ENCODE measurements around the gene MRPL58.

MRPL58 gene

DNA sequence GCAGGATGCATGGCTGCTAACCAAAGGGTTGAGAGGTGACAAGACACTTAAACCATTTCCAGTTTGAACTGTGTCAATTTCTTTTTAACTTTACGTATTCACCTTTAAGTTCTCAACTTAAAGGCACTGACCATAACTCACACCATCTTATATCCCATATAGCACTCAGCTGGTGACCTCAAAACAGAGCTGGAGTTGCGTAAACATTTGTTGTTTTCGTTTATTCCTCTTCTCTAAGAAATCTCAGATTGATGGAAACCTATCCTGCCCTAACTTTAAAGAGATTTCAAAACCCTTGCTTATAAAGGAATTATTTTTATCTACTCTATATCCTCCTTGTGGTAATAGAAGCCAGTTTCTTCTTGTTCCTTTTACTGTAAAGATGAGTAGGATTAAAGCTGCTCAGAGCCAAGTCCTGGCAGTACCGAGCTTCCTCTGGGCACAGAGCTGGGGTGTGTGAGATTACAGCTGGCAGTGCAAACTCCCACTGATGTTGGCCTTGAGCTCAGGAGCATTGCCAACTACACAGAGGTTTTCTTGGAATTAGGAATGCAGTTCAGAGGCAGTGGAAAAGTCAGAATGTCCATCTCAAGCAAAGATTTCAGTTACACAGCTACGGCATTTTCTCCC, 35.9 kb downstream of the MRPL58 start:
- DNase-seq: no peak

DNA sequence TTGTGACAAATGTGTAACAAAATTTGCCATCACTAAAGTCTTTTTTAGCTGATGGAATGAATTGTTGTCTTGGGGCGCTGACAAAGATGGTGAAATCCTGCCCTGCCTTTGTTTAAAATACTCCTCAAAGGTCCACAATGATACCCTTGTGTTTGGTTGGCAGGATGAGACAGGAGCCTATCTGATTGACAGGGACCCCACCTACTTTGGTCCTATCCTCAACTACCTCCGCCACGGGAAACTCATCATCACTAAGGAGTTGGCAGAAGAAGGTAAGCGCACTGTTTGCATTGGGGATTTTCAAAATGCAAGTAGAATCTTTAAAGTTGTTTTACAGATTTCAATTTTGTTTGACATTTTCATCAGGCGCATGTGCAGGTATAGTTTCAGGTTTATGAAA, 36.6 kb downstream of the MRPL58 start:
- no peak for DNase-seq

DNA sequence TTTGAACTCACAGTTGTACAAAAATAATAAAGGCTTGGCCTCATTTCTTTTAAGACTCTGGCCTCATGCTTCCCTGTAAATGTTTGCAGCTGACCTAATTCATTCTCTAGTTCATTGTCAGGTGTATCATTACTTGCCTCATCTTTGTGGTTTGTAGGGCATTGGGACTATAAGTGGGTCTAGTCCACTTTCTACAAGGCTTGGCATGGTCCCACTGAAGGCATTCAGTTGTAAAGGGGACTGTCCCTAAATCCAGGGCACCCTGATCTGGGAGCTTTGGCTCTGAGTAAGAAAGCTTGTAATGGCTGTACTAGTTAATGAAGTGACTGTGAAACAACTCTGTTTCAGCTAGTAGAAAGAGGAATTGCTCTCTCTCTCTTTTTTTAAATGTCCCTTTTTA, 37.2 kb downstream of the MRPL58 start:
- DNase-seq: no peak

DNA sequence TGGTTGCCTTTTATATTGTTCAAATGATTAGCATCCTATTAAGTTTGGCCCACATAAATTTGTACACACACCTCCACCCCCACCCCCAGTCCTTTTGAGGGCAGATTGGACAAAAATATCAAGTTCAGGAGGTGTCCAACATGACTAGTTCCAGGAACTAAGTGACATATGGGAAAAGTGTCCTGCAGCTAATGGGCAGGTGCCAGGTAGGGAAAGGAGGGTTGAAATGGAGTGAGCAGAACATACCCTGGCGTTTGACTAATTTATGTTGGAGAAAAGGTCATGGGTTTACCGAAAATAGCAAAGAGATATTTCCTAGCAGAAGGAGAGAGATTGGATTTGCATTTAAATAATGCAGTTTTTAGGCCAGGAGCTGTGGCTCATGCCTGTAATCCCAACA, 39.5 kb downstream of the MRPL58 start:
- DNase-seq: no peak

DNA sequence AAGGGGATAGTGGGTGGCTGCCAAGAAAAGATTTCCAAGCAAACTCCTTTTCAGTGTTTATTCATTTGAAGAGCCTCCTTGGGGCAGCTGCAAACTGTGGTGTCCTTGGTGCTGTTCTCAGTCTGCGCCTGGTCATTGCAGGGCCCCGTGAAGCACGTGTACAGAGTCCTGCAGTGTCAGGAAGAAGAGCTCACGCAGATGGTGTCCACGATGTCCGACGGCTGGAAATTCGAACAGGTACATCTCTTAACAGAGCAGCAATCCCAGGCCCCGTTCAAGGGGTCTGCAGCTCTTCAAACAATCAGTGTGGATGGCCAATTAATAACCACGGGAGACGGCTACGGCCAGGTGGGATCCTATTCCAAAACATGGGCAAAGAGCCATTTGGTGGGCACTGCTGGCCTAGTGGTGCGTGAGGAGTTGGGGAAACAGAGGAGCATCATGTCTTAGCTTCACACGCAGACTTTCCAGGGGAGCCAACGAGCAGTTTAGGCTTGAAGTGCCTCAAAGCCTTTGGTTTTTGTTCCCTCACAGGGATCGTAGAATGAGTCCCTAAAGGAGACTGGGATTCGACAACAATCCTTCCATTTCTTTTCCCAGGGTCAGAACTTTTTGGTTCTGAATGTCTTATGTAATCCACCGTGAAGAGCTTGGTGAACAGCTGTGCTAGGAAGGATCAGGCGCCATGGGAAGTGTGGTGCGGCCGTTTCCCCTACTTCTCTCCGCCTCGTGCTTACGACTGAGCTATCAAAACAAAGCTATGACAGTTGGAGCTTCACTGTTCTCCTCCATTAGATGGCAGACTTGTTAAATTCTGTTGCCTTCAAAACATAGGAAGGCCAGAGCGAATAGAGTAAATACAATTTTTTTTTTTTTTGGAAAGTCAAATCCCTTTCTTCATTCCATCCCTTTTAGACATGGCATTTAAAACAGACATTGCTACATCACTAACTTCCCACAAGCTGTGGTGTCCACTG, 47.2 kb downstream of the MRPL58 start:
- no peak for DNase-seq

DNA sequence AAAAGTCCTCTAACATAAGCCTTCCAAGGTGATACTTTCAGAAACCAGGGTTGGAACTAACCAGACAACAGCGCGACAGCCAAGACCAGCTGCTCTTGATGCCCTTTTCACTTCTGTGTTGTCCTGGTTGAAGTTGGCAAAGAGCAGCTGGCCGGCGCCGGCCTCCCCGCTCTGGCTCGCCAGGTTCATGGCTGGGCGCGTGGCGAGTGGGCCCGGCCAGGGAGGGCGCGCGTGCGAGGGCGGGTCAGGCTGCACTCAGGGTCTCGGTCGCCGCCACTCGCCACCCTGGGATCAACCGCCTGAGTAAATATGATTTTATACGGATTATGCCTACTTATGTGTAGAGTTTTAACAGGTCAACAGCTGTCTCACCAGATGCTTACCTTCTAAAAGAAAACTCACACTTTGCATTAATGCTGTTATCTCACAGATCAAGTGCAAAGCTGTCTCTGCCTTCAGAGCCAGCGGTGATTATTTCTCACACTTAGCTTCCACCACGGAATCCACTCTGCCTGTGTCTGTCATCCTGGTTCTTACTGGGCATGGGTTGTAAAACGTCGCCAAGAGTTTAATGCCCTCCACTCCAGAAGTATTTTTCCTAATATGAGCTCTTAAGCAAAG, 48.1 kb downstream of the MRPL58 start:
- no peak for DNase-seq

DNA sequence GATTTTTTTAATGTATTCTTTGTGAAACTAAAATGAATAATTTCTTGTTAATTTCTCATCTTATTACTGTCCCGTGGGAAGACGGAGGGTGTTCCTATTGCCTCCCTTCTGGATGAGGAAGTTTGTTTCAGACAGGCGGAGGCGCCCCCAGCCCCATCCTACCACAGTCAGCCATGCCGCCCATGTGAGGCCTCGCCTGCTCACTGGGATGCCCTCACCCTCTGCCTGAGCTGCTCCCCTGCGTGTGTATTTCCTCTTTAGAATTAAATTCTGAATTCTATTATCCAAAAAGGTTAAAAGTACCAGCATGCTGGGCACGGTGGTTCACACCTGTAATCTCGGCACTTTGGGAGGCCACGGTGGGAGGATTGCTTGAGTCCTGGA, 48.6 kb downstream of the MRPL58 start:
- no peak for DNase-seq

DNA sequence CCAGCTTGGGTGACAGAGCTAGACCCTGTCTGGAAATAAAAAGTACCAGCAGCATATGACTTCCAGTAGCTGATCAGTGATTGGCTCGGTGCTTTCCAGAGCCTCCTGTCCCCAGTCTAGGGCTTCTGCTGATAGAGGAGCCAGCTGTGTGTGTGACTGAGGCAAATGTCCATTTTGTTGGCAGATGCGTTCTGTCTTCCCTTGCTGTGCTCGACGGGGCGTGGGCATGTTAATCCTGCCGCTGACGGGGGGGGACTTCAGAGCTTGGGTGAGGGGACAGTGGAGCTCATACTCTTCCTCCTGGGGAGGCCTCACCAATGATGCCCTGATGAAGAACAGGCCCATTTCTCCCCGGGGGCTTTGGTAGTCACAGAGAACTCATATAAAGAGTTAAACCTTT, 49.1 kb downstream of the MRPL58 start:
- no peak for DNase-seq

DNA sequence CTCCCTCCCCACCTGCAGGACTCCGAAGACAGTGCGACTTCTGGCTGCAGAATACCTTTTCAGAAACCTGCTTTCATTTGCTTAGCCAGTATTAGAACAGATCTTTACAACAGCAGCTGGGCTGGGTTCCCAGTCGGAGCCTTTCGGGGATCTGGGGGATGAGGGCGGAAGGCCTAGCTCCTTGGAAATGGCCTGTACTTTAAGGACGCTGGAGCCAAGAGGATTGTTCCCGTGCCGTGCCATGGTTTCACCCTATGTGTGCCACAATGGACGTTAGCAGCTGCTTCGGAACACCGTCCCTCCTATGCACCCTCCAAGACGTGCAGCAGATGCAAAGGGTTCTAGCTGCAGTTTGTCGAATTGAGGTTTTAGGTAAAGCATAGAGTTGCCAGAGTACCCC, 50.7 kb downstream of the MRPL58 start:
- DNase-seq: no peak

DNA sequence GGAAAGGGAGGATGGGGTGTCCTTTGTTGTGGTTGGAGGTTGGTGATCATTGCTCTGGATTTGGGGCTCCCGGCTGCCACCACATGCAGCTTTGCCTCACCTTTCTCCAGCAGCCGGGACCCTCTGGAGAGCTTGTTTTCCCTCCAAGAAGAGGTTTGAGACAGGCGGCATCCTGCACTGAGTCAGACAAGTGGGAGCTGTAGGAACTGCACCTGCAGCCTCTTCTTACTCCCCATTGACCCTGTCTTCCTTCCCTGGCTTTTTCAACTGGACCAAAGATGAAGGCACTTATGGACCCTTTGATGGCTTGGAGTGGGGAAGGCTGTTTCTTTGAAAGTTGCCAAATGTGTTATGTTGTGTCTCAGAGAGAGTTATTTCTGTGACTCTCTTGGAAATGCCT, 51.2 kb downstream of the MRPL58 start:
- DNase-seq: no peak

DNA sequence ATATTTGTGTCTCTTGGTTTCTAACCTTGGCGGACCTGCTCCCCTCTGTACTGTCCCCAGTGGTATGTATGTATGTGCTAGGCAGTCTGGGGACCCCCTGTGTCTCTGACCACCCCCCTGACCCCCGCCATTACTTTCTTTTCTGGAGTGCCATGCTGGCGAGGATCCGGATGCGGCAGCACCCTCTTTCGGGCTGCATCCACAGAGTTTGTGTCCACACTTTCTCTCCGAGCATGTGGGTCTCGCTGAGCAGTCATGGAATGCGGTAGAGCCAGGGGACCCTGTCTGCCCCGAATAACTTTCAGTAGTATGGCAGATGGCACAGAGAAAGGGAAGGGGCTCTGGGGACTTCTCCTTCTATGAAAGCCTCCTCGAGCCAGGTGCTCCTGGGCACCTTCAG, 51.6 kb downstream of the MRPL58 start:
- no peak for DNase-seq

DNA sequence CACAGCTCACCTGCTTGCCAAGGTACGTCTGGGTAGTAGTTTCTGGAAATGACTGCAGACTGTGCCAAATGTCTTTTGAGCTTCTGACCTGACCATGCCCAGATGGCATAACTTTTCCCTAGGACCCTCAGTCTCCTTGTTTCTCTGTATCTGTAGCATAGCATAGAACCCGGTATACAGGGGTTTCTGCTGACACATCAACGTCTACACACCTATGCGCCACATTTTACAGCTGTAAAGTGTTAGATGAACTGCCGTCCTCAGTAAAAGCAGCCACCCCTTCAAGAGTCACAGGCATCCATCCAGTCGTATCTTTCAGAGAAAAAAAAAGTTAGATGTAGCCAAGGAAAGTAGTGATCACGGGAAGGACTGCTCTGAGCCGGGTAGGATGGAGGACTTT, 52.0 kb downstream of the MRPL58 start:
- no peak for DNase-seq

DNA sequence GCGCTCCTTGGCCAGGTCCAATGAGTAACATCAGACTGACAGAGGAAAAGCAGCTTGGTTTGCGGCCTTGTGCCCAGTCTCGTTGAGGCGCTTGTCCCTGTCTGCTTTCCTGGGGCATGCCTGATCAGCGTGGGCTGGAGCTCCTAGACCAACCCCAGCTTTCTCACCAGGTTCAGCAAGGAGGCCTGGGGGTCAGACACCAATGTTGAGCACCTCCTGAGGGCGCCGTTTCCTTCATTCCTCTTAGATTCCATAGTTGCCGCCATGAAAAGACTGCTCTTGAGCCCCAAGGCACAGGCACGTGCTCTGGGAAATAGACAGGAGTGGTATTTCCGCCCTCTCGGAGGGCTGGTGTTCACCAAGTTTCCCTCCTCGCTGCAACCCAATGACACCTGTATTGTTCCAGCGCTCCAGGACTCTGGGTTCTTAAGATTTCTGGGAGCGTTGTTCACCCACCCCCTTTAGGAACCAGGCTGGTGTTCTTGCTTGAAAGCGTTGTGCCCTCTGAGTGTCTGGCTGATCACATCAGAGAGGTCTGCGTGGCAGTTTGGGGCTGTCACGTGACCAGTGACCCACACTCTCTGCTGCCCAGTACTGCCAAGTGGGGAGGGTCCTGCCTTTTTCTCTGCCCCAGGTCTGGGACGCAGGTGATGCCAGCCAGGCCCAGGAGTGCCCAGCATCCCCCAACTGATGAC, 52.5 kb downstream of the MRPL58 start:
- DNase-seq: no peak

DNA sequence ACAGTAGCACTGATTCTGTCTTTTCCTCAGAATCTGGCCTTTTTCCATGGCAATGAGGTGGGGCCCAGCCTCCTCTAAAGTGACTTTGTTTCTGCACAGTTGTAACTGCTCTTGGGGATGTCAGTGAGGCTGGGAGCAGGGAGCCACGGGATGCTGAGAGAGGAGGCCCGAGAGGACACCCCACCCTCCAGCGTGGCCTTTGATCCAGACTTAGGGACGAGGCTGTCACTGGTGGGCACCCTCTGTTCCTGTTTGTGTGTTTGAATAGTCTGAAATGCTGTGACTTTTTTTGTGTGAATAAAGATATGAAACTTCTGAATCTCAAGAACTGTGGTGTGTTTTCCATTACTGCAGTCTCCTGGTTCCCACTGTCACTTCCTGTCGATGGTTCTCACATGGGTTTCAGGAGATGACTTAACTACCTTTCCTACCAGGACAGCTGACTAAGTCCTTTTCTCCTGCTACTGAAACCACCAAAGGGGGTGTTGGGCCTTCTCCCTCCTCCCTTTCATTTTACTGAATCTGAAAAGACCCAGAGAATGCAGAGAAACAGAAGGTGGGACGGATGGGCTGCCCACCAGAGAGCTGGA, 53.2 kb downstream of the MRPL58 start:
- no peak for DNase-seq

DNA sequence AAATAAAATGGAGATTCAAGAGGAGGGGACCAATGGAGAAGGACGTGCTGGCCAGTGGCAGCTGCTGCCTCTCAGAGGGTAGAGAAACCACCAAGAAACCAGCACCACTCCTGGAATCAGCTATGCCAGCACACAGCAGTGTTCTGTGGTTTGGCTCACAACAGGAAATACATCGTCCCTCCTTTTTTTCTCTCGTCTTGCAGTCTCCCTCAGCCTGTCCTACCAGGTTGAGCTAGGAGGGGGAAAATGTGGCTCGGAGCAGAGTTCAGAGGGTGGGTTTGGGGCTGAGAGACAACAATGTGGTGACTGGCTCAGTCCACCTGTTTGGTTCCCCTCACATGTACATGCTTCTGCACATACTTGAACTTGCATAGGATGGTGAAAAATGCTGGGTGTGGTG, 55.4 kb downstream of the MRPL58 start:
- DNase-seq: no peak

DNA sequence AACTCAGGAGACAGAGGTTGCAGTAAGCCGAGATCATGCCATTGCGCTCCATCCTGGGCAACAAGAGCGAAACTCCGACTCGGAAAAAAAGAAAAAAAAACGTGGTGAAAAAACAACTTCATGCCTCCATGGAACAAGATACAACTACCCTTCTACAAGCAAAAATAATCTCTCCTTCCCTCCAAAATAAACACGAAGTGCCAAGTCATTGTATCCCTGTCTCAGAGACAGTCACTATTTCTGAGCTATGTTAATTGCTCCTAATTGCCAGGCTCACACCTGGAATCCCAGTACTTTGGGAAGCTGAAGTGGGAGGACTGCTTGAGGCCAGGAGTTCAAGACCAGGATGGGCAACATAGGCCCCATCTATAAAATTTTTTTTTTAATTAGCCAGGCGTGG, 56.3 kb downstream of the MRPL58 start:
- no peak for DNase-seq

DNA sequence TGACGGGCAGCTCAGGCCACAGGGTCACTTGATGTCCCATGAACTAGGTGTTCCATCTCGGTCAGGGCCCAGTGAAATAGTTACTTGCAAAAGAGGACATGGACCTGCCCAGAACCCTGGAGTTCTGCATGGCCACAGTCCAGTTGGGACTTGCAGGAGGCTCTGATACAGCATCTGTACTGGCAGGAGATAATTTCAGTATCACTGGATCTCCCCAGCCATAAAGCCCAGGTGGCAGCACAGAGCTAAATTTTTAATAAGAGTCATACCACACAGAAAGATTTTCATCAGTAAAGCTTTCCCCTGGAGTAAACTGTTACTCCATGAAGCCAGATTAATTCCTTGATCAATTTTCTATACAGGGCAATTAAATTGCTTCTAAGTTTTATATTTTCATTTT, 57.3 kb downstream of the MRPL58 start:
- DNase-seq: no peak

Data from stimulated activated naive CD4-positive, alpha-beta T cell treated with Interleukin-2 at 50 U/mL for 16 hours (primary cell).